KG1 (cell line): Measurements from ENCODE around the gene TRPM4.
"Not testable (repeated sequence)": the region's sequence is repeated elsewhere in the genome, so short reads cannot be mapped to it uniquely, and the experiment has no call there.

Experiments
- DNase-seq: peaks from one replicate; lab custom pipeline; 2025; lab: John Stamatoyannopoulos, UW

TRPM4 gene

GRCh38 chr19:49151267-49152118 lies 6.1 kb upstream of the TRPM4 start:
- DNase-seq, result no peak

GRCh38 chr19:49152119-49152550 lies 5.5 kb upstream of the TRPM4 start:
- DNase-seq, result no peak

- no peak for DNase-seq
Observed at GRCh38 chr19:49153167-49153809, 4.3 kb upstream of the TRPM4 start.

- DNase-seq, result no peak
Observed at GRCh38 chr19:49154279-49154678, 3.3 kb upstream of the TRPM4 start.

- no peak for DNase-seq
Observed at GRCh38 chr19:49155005-49155819, 2.4 kb upstream of the TRPM4 start, which contains the start of gene HRC. Gene HRC (minus strand): TSS chr19:49155396. CDS start chr19:49155237, 159 bp downstream.

- no peak for DNase-seq
Observed at GRCh38 chr19:49155820-49156346, 1.7 kb upstream of the TRPM4 start.

- no peak for DNase-seq
Observed at GRCh38 chr19:49160450-49161189, 3.0 kb downstream of the TRPM4 start.

GRCh38 chr19:49161987-49162386 lies 4.4 kb downstream of the TRPM4 start:
- DNase-seq, result no peak

- no peak for DNase-seq
Observed at GRCh38 chr19:49165111-49165750, 7.6 kb downstream of the TRPM4 start.

- DNase-seq, result no peak
Observed at GRCh38 chr19:49165865-49166301, 8.3 kb downstream of the TRPM4 start.

GRCh38 chr19:49167857-49168409 lies 10.3 kb downstream of the TRPM4 start:
- DNase-seq, result no peak

- DNase-seq, result no peak
Observed at GRCh38 chr19:49168421-49168820, 10.8 kb downstream of the TRPM4 start.

GRCh38 chr19:49173198-49173597 lies 15.6 kb downstream of the TRPM4 start:
- no peak for DNase-seq

GRCh38 chr19:49180659-49181058 lies 23.1 kb downstream of the TRPM4 start:
- DNase-seq, result no peak

- DNase-seq, result not testable (repeated sequence)
Observed at GRCh38 chr19:49182010-49182847, 24.6 kb downstream of the TRPM4 start.

- DNase-seq, result no peak
Observed at GRCh38 chr19:49182848-49183375, 25.3 kb downstream of the TRPM4 start.

GRCh38 chr19:49186108-49186507 lies 28.5 kb downstream of the TRPM4 start:
- DNase-seq, result no peak

GRCh38 chr19:49188626-49189200 lies 31.1 kb downstream of the TRPM4 start:
- DNase-seq, result no peak

- DNase-seq, result no peak
Observed at GRCh38 chr19:49189259-49189658, 31.7 kb downstream of the TRPM4 start.
